RPMI8226 (cell line): ENCODE data around the gene ZNF212.
"Not testable (repeated sequence)": the region's sequence is repeated elsewhere in the genome, so short reads cannot be mapped to it uniquely, and the experiment has no call there.

Experiments used
- DNase-seq: peaks from one replicate; pipeline ENCODE4 v3.0.0-alpha.2; 2015

The ZNF212 gene

DNA sequence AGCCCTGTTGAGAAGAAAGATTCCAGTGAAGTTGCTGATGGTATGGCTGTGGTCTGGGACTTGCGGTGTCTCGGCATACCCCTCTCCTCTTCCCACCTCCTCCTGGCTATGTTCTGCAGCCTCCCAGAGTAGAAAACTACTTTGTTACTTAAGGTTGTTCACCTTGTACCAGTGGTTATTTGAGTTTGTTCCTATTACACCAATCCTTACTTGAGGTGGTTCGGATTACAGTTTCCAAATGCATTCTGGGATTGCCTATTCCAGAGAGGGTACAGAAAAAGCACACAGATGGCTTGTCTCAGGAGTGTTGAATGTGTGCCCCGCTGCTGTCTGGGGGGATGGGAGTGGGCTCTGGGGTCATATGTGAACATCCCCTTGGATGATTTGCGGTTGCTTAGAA, 15.7 kb downstream of the ZNF212 start:
- DNase-seq, result no peak

GRCh38 chr7:149256568-149256967, 17.1 kb downstream of the ZNF212 start:
- no peak for DNase-seq

DNA sequence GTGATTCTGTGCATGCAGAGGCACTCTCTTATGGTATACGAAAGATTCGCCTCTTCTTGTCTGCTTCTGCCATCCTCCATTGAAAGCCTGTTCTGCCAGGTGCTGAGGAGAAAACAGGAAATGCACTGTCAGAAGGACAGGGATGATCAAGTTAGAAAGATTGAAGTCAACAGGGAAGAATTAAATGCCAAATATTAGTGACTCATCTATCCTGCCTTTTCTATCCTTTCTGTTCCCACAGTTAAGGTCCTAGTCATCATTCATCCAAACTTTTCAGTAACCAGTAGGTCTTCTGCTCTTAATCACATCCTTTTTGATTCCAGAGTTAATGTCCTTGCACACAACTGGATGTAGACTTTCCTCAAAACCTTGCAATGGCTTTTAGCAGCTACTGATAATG, 17.7 kb downstream of the ZNF212 start:
- no peak for DNase-seq

DNA sequence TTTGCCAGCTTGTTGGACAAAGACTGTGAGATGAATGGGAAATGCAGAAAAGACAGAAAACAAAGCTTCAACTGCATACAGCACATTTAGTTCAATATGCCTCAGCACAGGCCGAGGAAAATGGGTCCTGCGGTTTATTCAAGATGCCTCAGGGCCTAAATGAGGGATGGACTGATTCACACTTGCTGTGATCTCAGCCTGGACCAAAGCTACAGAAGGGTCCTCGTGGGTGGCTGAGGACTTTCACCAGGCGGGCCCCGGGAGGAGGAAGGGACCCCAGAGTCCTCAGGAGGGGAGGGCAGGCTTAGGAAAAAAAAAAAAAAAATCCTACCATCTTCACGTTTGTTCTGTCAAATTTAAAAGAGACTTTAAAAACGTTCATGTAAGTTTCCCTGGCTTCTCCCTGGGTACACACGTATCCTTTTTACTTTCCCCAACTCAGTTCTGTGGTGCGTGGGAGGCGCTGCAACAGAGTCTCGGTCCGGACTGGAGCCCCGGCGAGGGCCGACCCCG, 21.9 kb downstream of the ZNF212 start:
- DNase-seq, result peak; percentile 40

GRCh38 chr7:149261829-149262617, 22.6 kb downstream of the ZNF212 start, which contains the start of gene ZNF783:
ZNF783 (plus strand) TSS chr7:149262196; CDS start chr7:149262334, 138 bp downstream.
- DNase-seq, result peak; percentile 96

GRCh38 chr7:149266451-149266850, 27.0 kb downstream of the ZNF212 start:
- DNase-seq, result no peak

DNA sequence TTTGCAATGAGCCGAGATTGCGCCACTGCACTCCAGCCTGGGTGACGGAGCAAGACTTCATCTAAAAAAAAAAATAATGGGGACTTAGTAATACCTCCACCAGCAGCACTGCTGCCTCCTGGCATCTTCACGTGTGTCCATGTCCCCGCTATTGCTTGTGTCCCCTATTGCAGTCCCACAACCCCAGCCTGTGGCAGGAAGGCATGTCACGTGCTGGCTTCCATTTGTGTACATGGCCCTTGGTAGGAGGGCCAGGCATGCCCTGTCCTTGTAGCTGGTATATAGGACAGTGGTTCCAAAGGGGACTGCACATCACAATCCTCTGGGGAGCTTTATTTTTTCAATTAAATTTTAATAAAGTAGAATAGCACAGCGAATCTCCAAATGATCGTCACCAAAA, 28.3 kb downstream of the ZNF212 start:
- no peak for DNase-seq

DNA sequence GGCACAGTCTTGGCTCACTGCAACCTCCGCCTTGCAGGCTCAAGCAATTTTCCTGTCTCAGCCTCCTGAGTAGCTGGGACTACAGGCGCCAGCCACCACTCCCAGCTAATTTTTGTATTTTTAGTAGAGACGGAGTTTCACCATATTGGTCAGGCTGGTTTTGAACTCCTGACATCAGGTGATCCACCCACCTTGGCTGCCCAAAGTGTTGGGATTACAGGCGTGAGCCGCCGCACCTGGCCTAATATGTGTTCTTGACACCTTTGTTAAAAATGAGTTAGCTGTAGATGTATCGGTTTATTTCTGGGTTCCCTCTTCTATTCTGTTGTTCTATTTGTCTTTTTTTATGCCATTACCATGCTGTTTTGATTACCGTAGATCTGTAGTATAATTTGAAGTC, 35.0 kb downstream of the ZNF212 start:
- not testable (repeated sequence) for DNase-seq

DNA sequence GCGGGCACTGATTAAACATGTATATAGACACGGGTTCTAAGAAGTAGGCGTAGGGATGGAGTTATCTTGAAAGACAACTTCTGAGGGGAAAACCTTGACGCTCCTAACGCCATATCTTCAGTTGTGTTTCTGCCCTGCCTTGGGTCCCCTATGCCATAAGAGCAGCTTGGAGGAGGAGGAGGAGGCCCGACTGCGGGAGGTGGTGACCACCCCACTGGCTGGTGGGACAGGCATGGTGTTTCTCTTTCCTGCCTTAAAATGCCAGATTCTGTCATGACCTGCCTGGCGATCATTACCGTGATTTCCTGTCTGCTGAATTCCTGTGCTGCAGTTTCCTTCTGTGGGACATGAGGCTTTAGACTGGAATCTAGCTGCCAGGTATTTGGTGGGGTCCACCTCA, 38.4 kb downstream of the ZNF212 start:
- no peak for DNase-seq

GRCh38 chr7:149278396-149278795, 38.9 kb downstream of the ZNF212 start:
- DNase-seq, result no peak

DNA sequence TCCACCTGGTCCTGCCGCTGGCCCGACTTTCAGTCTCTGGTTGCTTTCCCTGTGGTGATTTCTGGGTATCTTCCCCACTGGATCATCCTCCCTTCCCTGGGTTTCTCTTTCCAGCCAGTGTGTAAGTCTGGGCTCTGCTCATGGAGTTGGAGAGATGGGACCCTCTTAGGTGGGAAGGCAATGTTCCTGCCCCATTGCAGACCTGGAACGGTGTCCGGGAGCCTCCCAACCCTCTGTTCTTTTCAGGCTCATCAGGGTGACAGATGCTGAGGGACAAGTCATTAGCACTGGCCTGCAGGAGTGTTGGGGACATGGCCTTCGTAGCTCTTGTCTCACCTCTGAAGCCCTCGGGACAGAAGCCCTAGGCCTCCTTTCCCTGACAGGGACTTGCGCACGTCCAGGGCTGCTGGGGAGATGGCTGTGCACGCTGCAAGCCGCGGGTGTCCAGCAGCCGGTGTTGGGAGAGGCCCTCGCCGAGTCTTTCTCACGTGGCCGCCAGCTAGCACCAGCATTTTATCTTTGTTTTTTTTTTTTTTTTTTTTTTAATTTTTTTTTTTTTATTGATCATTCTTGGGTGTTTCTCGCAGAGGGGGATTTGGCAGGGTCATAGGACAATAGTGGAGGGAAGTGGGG, 39.8 kb downstream of the ZNF212 start:
- no peak for DNase-seq

DNA sequence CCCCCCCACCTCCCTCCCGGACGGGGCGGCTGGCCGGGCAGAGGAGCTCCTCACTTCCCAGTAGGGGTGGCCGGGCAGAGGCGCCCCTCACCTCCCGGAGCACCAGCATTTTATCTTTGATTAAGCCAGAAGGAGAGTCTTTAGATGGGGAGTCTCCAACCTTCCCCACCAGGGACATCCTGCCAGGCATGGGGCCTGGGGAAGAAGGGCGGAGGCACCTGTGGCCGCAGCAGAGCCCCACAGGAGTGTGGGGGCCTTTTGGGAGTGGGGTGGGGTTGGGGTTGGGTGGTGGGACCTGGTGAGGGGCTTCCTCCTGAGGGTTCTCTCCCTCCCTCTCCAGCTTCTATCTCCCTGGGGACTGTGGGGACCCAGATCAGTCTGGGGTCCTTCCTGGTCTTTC, 40.7 kb downstream of the ZNF212 start:
- DNase-seq, result no peak

GRCh38 chr7:149280661-149281507, 41.4 kb downstream of the ZNF212 start:
- DNase-seq, result no peak

DNA sequence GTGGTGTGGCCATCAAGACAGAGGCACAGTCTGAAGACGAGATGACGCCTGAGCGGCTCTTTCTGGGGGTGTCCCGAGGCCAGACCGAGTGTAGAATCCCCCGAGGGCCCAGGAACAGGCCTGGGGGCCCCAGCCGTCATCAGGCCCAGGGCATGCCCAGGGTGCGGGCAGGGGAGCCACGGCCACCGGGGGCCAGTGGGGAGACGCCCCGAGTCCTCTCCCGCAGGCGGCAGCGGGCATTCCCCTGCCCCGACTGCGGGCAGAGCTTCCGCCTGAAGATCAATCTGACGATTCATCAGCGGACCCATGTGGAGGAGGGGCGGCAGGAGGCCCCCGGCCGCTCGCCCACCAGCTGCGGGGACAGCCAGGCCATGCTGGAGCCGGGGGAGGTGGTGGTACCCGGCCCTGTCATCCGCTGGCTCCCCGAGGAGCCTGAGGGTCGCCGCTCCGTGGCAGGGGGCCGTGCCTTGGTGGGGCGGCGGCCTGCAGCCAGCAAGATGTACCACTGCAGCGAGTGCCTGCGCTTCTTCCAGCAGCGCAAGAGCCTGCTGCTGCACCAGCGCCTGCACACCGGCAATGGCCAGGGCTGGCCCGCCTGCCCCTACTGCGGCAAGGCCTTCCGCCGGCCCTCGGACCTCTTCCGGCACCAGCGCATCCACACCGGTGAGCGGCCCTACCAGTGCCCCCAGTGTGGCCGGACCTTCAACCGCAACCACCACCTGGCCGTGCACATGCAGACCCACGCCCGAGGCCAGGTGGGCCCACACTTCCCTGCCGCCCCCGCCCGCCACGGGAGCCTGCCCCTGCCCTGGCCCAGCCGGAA, 42.3 kb downstream of the ZNF212 start:
- no peak for DNase-seq

DNA sequence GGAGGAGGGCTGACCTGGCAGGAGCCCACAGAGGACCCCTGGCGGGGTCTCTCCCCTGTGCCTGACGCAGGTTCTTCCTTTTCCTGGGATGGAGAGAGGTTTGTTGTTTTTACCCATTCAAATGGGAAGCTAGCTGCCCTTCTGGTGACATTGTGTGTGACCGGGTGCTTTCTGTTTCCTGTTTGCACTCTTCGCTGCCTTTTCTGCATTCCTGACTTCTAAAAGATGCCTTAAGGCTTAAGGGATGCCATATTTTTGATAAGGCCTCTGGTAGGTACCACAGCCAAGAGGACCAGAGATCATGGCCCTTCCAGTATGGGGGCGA, 42.8 kb downstream of the ZNF212 start:
- no peak for DNase-seq

- no peak for DNase-seq
Measured at GRCh38 chr7:149283321-149283720, 43.9 kb downstream of the ZNF212 start.

- peak; percentile 96 for DNase-seq
Measured at GRCh38 chr7:149284343-149284742, 44.9 kb downstream of the ZNF212 start.

DNA sequence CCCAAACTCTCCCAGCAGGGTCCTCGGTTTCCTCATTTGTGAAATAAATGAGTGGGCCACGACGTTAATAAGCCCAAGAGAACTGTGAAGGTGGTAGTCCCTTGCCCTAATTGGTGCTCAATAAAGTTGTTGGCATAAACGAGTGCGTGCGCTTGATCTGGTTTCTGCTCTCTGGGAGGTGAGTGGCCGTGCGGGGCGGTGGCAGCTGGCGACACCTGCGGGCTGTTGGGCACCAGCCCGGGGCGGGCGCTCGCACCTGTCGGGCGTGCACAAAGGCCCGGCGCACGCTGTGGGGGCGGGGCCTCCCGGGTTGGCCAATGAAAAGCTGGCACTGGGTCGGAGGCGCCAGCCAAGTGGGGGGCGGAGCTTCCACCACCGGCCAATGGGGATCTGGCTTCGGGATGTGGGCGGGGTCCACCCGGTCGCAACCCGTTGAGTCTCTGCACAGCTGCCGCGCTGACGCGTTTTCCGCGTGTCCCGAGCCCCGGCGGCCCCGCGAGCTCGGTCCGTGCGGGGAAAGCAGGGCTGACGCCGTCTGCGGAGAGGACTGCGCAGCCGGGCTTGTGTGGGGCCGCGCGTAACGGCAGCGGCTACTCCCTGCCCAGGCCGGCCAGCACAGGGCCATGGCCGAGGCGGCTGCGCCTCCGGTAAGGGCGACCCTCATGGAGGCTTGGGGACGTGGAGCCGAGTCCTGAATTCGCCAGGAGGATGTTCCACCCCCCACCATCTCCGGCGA, 45.6 kb downstream of the ZNF212 start:
- DNase-seq, result peak; percentile 100

DNA sequence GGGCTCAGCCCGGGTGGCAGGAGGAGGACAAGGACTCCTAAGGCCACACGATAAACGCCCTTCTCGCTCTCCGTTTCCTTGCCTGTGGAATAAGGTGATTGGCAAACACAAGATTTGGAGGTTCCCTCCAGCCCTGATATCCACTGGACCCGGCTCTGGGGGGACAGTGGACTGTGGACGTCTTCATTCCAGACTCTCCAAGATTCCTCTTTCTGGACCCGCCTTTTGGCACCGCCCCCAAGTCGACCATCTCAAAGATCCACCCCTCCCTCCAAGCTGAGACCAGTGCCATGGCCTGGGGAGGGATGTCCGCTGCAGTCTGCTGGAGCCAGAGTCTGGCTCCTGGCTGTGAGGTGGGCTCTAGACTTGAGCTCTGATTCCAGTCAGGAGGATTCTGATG, 46.2 kb downstream of the ZNF212 start:
- peak; percentile 47 for DNase-seq

GRCh38 chr7:149286811-149287400, 47.5 kb downstream of the ZNF212 start:
- DNase-seq, result no peak

GRCh38 chr7:149287622-149288021, 48.2 kb downstream of the ZNF212 start:
- no peak for DNase-seq
